B cell (primary cell): Measurements from ENCODE around the gene MPDZ. TPM values are rescaled to one million over a fixed set of nuclear protein-coding genes. Genes with fewer than 3 reads are reported as not detected.

Source experiments
- ATAC-seq: fragments of 200-7000 bp; cut with Tn5 transposase; one replicate; pipeline ENCODE4 v1.10.0; 2021; ENCODE audit warnings: low read depth, mild to moderate bottlenecking, moderate number of reproducible peaks, moderate library complexity
- CTCF ChIA-PET: fragments of 350-600 bp; sonication (Branson Sonifier 250); formaldehyde crosslinking; loops from one replicate; lab custom pipeline; 2021; ENCODE audit warnings: antibody characterized with exemption, inconsistent platforms; lab: Charles Lee
- POLR2A ChIA-PET: fragments of 350-600 bp; sonication (Branson Sonifier 250); formaldehyde crosslinking; loops from one replicate; lab custom pipeline; 2021; ENCODE audit warnings: antibody characterized with exemption; lab: Charles Lee
- DNase-seq: peaks from one replicate; pipeline ENCODE4 v3.0.0; 2013
- H2AFZ ChIP-seq: 2 replicates; pipeline ENCODE4 v1.6.1; 2012; ENCODE audit warnings: mild to moderate bottlenecking, low read depth, low read length; ENCODE audit not compliant: insufficient read depth, poor library complexity, severe bottlenecking
- H3K27ac ChIP-seq, 2 donors: 1 replicate in 1 of 2; 2 replicates in 1 of 2; pipeline ENCODE4 v1.5.1; 2012 to 2013; ENCODE audit warnings: low read length in 2 of 2, mild to moderate bottlenecking in 2 of 2, moderate library complexity in 1 of 2
- H3K27me3 ChIP-seq, 4 experiments: fragments of 200-600 bp in 1 of 4; sonication (generic) in 1 of 4; replicated peaks in 1 of 4; 1 replicate in 2 of 4; 2 replicates in 2 of 4; pipeline versions ENCODE4 v1.6.1 to v1.7.0; 2013 to 2016; ENCODE audit warnings: low read length in 3 of 4, mild to moderate bottlenecking in 2 of 4, mixed read lengths in 1 of 4, moderate library complexity in 1 of 4; ENCODE audit not compliant: insufficient read depth in 4 of 4, control insufficient read depth in 3 of 4; ENCODE audit errors: control extremely low read depth in 1 of 4
- H3K36me3 ChIP-seq, 2 experiments: replicated peaks in 1 of 2; 1 replicate in 1 of 2; 2 replicates in 1 of 2; pipeline versions ENCODE4 v1.6.1 to v1.7.1; 2013; ENCODE audit warnings: low read length in 1 of 2; ENCODE audit not compliant: insufficient read depth in 2 of 2, control insufficient read depth in 1 of 2; ENCODE audit errors: control extremely low read depth in 1 of 2, extremely low read depth in 1 of 2
- H3K4me1 ChIP-seq, 2 donors: fragments of 200-600 bp in 1 of 2; sonication (generic) in 1 of 2; 1 replicate in 1 of 2; 2 replicates in 1 of 2; pipeline versions ENCODE4 v1.5.1 to v1.6.1; 2013 to 2017; ENCODE audit warnings: low read length in 2 of 2; ENCODE audit not compliant: control insufficient read depth in 2 of 2, insufficient read depth in 2 of 2
- H3K4me2 ChIP-seq: replicated peaks from 2 replicates; pipeline ENCODE3; 2012; ENCODE audit warnings: mild to moderate bottlenecking, low read depth, low read length; ENCODE audit not compliant: poor library complexity, severe bottlenecking
- H3K4me3 ChIP-seq, 5 experiments: fragments of 200-600 bp in 1 of 5; sonication (generic) in 1 of 5; 1 replicate in 3 of 5; 2 replicates in 2 of 5; pipeline versions ENCODE4 v1.5.1 to v1.7.0; 2011 to 2016; ENCODE audit warnings: low read length in 4 of 5, mild to moderate bottlenecking in 4 of 5, low read depth in 2 of 5, control low read depth in 1 of 5, moderate library complexity in 1 of 5; ENCODE audit not compliant: insufficient read depth in 1 of 5; ENCODE audit errors: control extremely low read depth in 1 of 5, extremely low read depth in 1 of 5
- H3K79me2 ChIP-seq: fragments of 200-600 bp; sonication (generic); one replicate; pipeline ENCODE4 v1.6.0; 2016; ENCODE audit warnings: low read length; ENCODE audit not compliant: control insufficient read depth, insufficient read depth
- H3K9ac ChIP-seq: fragments of 200-600 bp; sonication (generic); 2 replicates; pipeline ENCODE4 v1.6.1; 2017; ENCODE audit warnings: mild to moderate bottlenecking, low read length, moderate library complexity
- H3K9me3 ChIP-seq, 3 donors: one replicate each; pipeline versions ENCODE4 v1.6.1 to v1.7.1; 2013; ENCODE audit warnings: low read length in 2 of 3; ENCODE audit not compliant: control insufficient read depth in 2 of 3, insufficient read depth in 1 of 3; ENCODE audit errors: control extremely low read depth in 1 of 3
- H4K20me1 ChIP-seq: 2 replicates; pipeline ENCODE4 v1.6.0; 2012; ENCODE audit warnings: mild to moderate bottlenecking, low read length; ENCODE audit not compliant: insufficient read depth, control insufficient read depth, poor library complexity, severe bottlenecking
- H3K27ac Mint-ChIP-seq: one replicate; pipeline ENCODE4 v1.8.0; 2021; ENCODE audit warnings: mixed read lengths
- H3K27me3 Mint-ChIP-seq: one replicate; pipeline ENCODE4 v1.8.0; 2021; ENCODE audit warnings: mixed read lengths
- H3K4me1 Mint-ChIP-seq: one replicate; pipeline ENCODE4 v1.8.0; 2021; ENCODE audit warnings: mixed read lengths
- H3K4me3 Mint-ChIP-seq: one replicate; pipeline ENCODE4 v1.8.0; 2021; ENCODE audit warnings: mixed read lengths
- H3K9me3 Mint-ChIP-seq: one replicate; pipeline ENCODE4 v1.8.0; 2022; ENCODE audit warnings: mixed read lengths; ENCODE audit not compliant: insufficient read depth
- EZH2 ChIP-seq: IDR thresholded peaks from 2 replicates; pipeline ENCODE4 v1.6.1; 2012; ENCODE audit warnings: borderline replicate concordance, low read depth, mild to moderate bottlenecking, moderate library complexity, low read length; ENCODE audit not compliant: insufficient read depth, poor library complexity, severe bottlenecking
- WGBS: methylation state at CpG from one replicate; pipeline ENCODE4 v1.1.5; 2013; ENCODE audit warnings: missing lambda C conversion rate; ENCODE audit not compliant: insufficient coverage; 5-methylcytosine and 5-hydroxymethylcytosine counted together
- intact Hi-C: fragments of 100-400 bp; cut with micrococcal nuclease; formaldehyde crosslinking; loops from one replicate; pipeline ENCODE4 v1.10.0; 2022
- polyA plus RNA-seq: library from polyadenylated mRNA; depleted of rRNA; stranded (reverse); fragments of >200 nt; gene quantifications from 2 replicates; pipeline ENCODE4 v1.2.3, GENCODE V29; 2012
- total RNA-seq, 2 donors: library from RNA; stranded (reverse); fragments of 120-200 nt in 1 of 2; gene quantifications; 1 replicate in 1 of 2; 2 replicates in 1 of 2; pipeline versions ENCODE4 v1.2.3 to v1.2.4, GENCODE V29; 2013 to 2022
- TF ChIP-seq, protein P1 (sequence below): fragments of 200-600 bp; IDR thresholded peaks from one replicate; pipeline ENCODE4 v1.8.0; 2022; ENCODE audit warnings: antibody characterized with exemption, mild to moderate bottlenecking

MPDZ gene
- total and polyA plus RNA-seq, 2 donors (not counting 1 experiment from before 2014, with no cell fraction given), result not detected

DNA sequence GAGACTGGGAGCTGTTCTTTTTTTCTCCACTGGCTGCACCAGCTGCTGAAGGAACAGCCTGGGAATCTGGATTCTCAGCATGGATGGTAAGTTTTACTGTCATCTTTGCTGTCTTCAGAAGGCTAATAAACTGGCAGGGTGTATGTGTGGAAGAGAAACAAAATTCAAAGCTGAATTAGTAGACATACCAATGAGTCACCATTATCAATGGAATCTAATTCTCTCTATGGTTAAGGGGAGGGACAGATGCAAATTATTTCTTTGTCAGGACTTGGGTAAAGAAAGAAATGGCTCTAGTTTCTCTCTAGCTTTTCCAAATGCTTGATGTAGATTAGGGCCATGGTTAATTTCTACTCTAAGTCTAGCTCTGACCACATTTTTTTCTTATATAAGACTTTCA, 154.2 kb downstream of the MPDZ start:
- Histone ChIP-seq H3K4me2 (no peak overlapping the region), H2AFZ (no peak overlapping the region), H3K79me2 (no peaks in the 10 kb centered on the region), H3K9me3 (no peaks in the 10 kb centered on the region), H3K27ac (no peak overlapping the region), H3K27me3 (no peaks in the 10 kb centered on the region), H4K20me1 (no peaks in the 10 kb centered on the region), H3K4me3 (no peak overlapping the region), H3K4me1 (no peaks in the 10 kb centered on the region), H3K9ac (no peak overlapping the region), H3K36me3 (no peaks in the 10 kb centered on the region)
- ChIA-PET CTCF (no interaction called here), POLR2A (no interaction called here)
- Mint-ChIP-seq H3K27me3 (no peaks in the 10 kb centered on the region), H3K9me3 (peaks cover 3% of the 10 kb centered on the region), H3K27ac (no peak overlapping the region), H3K4me1 (no peaks in the 10 kb centered on the region), H3K4me3 (no peak overlapping the region)
- DNase-seq, result no peak
- no peak for ATAC-seq
- intact Hi-C loops, result no loop called here
- no peak for TF ChIP-seq EZH2
- TF ChIP-seq, protein P1, sequence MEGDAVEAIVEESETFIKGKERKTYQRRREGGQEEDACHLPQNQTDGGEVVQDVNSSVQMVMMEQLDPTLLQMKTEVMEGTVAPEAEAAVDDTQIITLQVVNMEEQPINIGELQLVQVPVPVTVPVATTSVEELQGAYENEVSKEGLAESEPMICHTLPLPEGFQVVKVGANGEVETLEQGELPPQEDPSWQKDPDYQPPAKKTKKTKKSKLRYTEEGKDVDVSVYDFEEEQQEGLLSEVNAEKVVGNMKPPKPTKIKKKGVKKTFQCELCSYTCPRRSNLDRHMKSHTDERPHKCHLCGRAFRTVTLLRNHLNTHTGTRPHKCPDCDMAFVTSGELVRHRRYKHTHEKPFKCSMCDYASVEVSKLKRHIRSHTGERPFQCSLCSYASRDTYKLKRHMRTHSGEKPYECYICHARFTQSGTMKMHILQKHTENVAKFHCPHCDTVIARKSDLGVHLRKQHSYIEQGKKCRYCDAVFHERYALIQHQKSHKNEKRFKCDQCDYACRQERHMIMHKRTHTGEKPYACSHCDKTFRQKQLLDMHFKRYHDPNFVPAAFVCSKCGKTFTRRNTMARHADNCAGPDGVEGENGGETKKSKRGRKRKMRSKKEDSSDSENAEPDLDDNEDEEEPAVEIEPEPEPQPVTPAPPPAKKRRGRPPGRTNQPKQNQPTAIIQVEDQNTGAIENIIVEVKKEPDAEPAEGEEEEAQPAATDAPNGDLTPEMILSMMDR, result no peak

DNA sequence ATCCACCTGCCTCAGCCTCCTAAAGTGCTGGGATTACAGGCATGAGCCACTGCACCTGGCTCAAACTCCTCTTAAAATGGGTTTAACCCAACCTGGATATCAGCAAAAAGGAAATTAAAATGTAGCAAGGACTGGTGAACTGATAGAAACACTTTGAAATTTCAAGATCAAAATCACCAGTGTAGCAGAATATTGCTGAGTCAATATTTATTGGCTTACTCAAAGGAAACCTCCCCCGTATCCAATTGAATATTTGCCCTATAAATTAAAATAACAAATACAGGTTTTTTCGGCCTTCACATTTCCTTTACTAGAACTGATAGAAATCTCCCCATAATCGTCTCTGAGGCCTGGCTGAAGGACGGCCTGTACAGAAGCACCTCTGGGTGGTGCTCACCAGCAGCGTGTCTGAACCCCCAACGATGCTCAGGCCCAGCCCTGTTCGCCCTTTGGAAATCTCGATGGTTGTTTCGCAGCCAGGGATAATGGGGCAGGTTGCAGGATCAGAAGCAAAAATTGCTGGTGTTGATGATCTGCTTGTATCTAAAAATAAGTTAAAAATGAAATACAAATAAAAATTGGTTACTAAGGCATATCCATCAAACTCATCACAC, 156.6 kb downstream of the MPDZ start:
- DNase-seq, result no peak
- TF ChIP-seq, protein P1, result no peak
- no peak for TF ChIP-seq EZH2
- Histone ChIP-seq H3K9me3 (no peaks in the 10 kb centered on the region), H3K4me2 (no peak overlapping the region), H4K20me1 (no peaks in the 10 kb centered on the region), H3K9ac (no peak overlapping the region), H2AFZ (no peak overlapping the region), H3K27me3 (no peaks in the 10 kb centered on the region), H3K4me1 (no peaks in the 10 kb centered on the region), H3K79me2 (no peaks in the 10 kb centered on the region), H3K36me3 (no peaks in the 10 kb centered on the region), H3K4me3 (no peak overlapping the region), H3K27ac (no peak overlapping the region)
- Mint-ChIP-seq H3K27ac (no peak overlapping the region), H3K9me3 (peaks cover 3% of the 10 kb centered on the region), H3K4me3 (no peak overlapping the region), H3K27me3 (no peaks in the 10 kb centered on the region), H3K4me1 (no peaks in the 10 kb centered on the region)
- POLR2A ChIA-PET, result no interaction called here
- intact Hi-C loops, result no loop called here
- ATAC-seq, result no peak
- WGBS, result 95% methylated on average over 7 of the region's 9 CpGs
- CTCF ChIA-PET, result interaction anchor here (0.7 kb wide), 1 partner anchor 9 kb away, joined by 4 read pairs; no protein-coding TSS in a partner anchor
